GM10266 (cell line): ENCODE measurements around the gene BATF.

Experiments
- DNase-seq: peaks from one replicate; pipeline ENCODE4 v3.0.0; 2012; ENCODE audit errors: extremely low spot score
- CTCF ChIP-seq: IDR thresholded peaks from 2 replicates; pipeline ENCODE4 v1.5.1; 2012; ENCODE audit warnings: mild to moderate bottlenecking, low read depth; ENCODE audit not compliant: control insufficient read depth, insufficient read depth; ENCODE audit errors: missing control alignments

The BATF gene

GRCh38 chr14:75522983-75523318, 682 bp downstream of the BATF start:
- DNase-seq = no peak
- no peak for TF ChIP-seq CTCF

- DNase-seq = no peak
- no peak for TF ChIP-seq CTCF
These were observed 1.5 kb downstream of the BATF start for GRCh38 chr14:75523771-75524171.

- DNase-seq = no peak
- no peak for TF ChIP-seq CTCF
These were observed 3.7 kb downstream of the BATF start for GRCh38 chr14:75525969-75526368.

GRCh38 chr14:75527449-75528163, 5.3 kb downstream of the BATF start:
- TF ChIP-seq CTCF = no peak
- no peak for DNase-seq

- no peak for TF ChIP-seq CTCF
- DNase-seq = no peak
These were observed 9.0 kb downstream of the BATF start for GRCh38 chr14:75531256-75531655.

- no peak for DNase-seq
- no peak for TF ChIP-seq CTCF
These were observed 9.5 kb downstream of the BATF start for GRCh38 chr14:75531660-75532317.

GRCh38 chr14:75533791-75534555, 11.7 kb downstream of the BATF start:
- no peak for TF ChIP-seq CTCF
- DNase-seq = no peak
